Glomerular visceral epithelial cell (primary cell): ENCODE measurements around the gene UBE2E2.
A peak's percentile ranks its signal among the peaks of the same experiment; 100 is the strongest.
"Not testable (repeated sequence)": the region's sequence is repeated elsewhere in the genome, so short reads cannot be mapped to it uniquely, and the experiment has no call there.

Experiments
- DNase-seq: peaks from one replicate; pipeline ENCODE4 v3.0.0-alpha.2; 2016; ENCODE audit errors: extremely low spot score

Gene UBE2E2

GRCh38 chr3:23202921-23203707, at the start of gene UBE2E2:
UBE2E2 (plus strand) TSS chr3:23203327.
- peak; percentile 72 for DNase-seq

- DNase-seq: no peak
These were observed 49.7 kb upstream of the UBE2E2 start for GRCh38 chr3:23153436-23153835.

- no peak for DNase-seq
These were observed 45.8 kb upstream of the UBE2E2 start for GRCh38 chr3:23157331-23157730.

- peak; percentile 82 for DNase-seq
These were observed 43.2 kb upstream of the UBE2E2 start for GRCh38 chr3:23159929-23160328.

- DNase-seq: no peak
These were observed 41.8 kb upstream of the UBE2E2 start for GRCh38 chr3:23161308-23161707.

GRCh38 chr3:23161896-23162570, 41.1 kb upstream of the UBE2E2 start:
- DNase-seq: no peak

- no peak for DNase-seq
These were observed 40.2 kb upstream of the UBE2E2 start for GRCh38 chr3:23162934-23163333.

- DNase-seq: no peak
These were observed 38.4 kb upstream of the UBE2E2 start for GRCh38 chr3:23164746-23165145.

GRCh38 chr3:23165571-23165970, 37.6 kb upstream of the UBE2E2 start:
- no peak for DNase-seq

GRCh38 chr3:23166276-23166675, 36.9 kb upstream of the UBE2E2 start:
- no peak for DNase-seq

GRCh38 chr3:23166845-23167244, 36.3 kb upstream of the UBE2E2 start:
- no peak for DNase-seq

- no peak for DNase-seq
These were observed 33.6 kb upstream of the UBE2E2 start for GRCh38 chr3:23169551-23169950.

- peak; percentile 65 for DNase-seq
These were observed 32.8 kb upstream of the UBE2E2 start for GRCh38 chr3:23170291-23170690.

GRCh38 chr3:23172059-23172458, 31.1 kb upstream of the UBE2E2 start:
- DNase-seq: no peak

- DNase-seq: no peak
These were observed 28.6 kb upstream of the UBE2E2 start for GRCh38 chr3:23174426-23175039.

GRCh38 chr3:23175341-23176083, 27.6 kb upstream of the UBE2E2 start:
- no peak for DNase-seq

- DNase-seq: not testable (repeated sequence)
These were observed 26.3 kb upstream of the UBE2E2 start for GRCh38 chr3:23176839-23177238.

- DNase-seq: no peak
These were observed 20.1 kb upstream of the UBE2E2 start for GRCh38 chr3:23182996-23183513.

- DNase-seq: peak; percentile 52
These were observed 19.4 kb upstream of the UBE2E2 start for GRCh38 chr3:23183731-23184130.

- no peak for DNase-seq
These were observed 17.3 kb upstream of the UBE2E2 start for GRCh38 chr3:23185861-23186260.

GRCh38 chr3:23189187-23189586, 13.9 kb upstream of the UBE2E2 start:
- DNase-seq: no peak

GRCh38 chr3:23192816-23193215, 10.3 kb upstream of the UBE2E2 start:
- DNase-seq: no peak
